ENCODE measurements around the gene NXPH4.
A peak's percentile ranks its signal among the peaks of the same experiment; 100 is the strongest.

The NXPH4 gene

DNA sequence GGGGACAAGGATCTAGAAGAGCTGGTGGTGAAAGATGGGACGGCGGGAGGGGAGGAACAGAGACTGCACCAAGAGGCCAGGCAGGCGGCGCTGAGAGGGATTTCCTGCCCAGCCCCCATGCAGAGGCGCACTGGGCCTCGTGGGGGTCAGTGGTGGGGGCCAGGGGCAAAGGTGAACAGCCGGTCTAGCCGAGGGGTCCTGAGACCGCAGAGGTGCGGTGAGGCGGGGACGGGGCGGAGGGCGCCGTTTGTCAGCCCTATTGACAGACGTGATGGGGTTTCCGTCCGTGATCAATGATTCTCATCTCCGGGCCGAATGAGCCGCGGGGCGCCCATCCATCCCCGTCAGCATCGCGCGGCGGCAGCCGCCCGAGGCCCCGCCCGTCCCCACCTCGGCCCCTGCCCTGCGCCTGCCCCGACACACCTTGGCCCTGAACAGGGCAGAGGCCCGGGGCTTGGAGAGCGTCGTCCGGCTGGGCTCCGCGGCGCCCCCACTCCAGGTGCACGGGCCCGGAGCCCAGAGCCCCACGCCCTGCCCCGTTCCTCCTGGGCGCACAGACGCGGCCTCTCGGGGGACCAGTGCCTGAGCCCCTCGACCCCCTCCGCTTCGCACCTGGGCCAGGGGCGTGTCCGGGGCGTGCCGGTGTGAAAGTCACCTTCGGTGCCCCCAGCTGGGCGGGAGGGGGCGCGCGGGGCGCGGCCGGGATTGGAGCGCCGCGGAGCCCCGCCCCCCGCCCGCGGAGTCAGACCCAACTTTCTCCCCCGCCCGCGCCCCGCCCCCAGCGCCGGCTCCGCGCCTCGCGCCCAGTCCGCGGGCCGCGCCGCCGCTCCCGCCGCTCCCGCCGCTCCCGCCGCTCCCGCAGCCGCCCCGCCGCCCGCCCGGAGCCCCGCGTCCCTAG lies at the start of gene NXPH4:
Gene NXPH4, plus strand, starts transcription at position 781 of the 898 bp plus-strand sequence. CDS start 176 bp downstream, outside the sequence.
- H3K27ac ChIP-seq = peak within 1 kb of the TSS; percentile 63
- no peak for TF ChIP-seq CTCF (conservative IDR thresholded peaks at IDR 0.05)

GRCh38 chr12:57166971-57167371 lies 49.6 kb upstream of the NXPH4 start:
- TF ChIP-seq CTCF (conservative IDR thresholded peaks at IDR 0.05) = no peak
- no peak overlapping the region for H3K27ac ChIP-seq

GRCh38 chr12:57168058-57168457 lies 48.5 kb upstream of the NXPH4 start:
- H3K27ac ChIP-seq = no peak overlapping the region
- no peak for TF ChIP-seq CTCF (conservative IDR thresholded peaks at IDR 0.05)

DNA sequence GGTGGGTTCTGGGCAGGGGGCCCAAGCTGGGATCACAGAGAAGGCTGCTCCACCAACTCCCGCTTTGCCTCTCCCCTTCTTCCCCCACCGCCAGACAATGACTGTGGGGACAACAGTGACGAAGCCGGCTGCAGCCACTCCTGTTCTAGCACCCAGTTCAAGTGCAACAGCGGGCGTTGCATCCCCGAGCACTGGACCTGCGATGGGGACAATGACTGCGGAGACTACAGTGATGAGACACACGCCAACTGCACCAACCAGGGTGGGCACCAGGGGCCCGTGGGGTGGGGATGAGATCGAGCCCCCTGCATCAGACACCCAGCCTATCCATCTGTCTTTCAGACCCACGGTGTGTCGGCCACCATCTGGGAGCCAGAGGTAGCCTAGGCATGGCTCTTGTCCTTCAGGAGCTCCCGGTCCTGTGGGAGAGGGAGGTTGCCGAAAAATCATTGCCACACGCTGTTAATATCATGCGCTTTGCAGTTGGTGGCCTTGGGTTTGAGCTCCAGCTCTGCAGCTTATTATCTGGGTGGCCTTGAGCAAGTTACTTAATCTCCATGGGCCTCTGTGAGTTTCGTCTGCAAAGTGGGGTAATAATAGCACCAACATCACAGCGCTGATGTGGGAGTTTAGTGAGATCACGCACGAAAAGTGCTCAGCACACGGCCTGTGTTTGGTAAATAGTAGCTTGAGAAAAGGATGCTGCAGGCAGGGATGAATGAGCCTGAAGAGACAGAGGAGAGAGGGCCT lies 47.4 kb upstream of the NXPH4 start:
- no peak for TF ChIP-seq CTCF (conservative IDR thresholded peaks at IDR 0.05)
- H3K27ac ChIP-seq = no peak overlapping the region

- TF ChIP-seq CTCF (conservative IDR thresholded peaks at IDR 0.05) = no peak
- no peak overlapping the region for H3K27ac ChIP-seq
Observed at GRCh38 chr12:57169969-57170368, 46.6 kb upstream of the NXPH4 start.

DNA sequence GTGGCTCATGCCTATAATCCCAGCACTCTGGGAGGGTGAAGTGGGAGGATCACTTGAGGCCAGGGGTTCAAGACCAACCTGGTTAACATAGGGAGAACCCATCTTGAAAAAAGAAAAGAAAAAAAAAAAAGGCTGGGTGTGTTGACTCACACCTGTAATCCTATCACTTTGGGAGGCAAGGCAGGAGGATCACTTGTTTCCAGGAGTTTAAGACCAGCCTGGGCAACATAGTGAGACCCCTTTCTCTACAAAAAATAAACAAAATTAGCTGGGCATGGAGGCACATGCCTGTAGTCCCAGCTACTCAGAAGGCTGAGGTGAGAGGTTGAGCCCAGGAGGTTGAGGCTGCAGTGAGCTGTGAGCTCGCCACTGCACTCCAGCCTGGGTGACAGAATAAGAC lies 46.2 kb upstream of the NXPH4 start:
- no peak for TF ChIP-seq CTCF (conservative IDR thresholded peaks at IDR 0.05)
- no peak overlapping the region for H3K27ac ChIP-seq

DNA sequence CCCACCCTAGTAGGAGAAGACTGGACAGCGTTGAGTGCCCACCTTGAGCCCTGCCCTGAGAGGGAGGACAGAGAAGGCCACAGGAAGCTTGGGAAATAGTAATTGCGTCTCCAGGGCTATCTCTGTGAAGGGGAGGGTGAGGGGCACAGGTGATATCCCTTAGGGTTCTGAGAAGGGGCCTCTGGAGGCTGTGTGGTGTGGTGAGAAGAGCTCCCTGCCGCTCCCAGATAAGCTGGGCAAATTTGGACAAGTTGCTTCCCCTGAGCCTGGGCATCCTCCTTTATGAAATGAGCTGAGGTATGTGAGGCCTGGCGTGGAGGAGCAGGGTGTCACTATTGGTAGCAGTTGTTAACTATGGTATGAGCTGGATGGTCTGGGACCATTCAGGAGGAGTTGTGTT lies 45.7 kb upstream of the NXPH4 start:
- H3K27ac ChIP-seq = no peak overlapping the region
- TF ChIP-seq CTCF (conservative IDR thresholded peaks at IDR 0.05) = no peak
